Measurements from ENCODE around the gene AANAT. TPM values are rescaled to one million over a fixed set of nuclear protein-coding genes. Genes with fewer than 3 reads are reported as not detected.

AANAT gene
- total RNA-seq, 1 donor from 2014 or later, result not detected

DNA sequence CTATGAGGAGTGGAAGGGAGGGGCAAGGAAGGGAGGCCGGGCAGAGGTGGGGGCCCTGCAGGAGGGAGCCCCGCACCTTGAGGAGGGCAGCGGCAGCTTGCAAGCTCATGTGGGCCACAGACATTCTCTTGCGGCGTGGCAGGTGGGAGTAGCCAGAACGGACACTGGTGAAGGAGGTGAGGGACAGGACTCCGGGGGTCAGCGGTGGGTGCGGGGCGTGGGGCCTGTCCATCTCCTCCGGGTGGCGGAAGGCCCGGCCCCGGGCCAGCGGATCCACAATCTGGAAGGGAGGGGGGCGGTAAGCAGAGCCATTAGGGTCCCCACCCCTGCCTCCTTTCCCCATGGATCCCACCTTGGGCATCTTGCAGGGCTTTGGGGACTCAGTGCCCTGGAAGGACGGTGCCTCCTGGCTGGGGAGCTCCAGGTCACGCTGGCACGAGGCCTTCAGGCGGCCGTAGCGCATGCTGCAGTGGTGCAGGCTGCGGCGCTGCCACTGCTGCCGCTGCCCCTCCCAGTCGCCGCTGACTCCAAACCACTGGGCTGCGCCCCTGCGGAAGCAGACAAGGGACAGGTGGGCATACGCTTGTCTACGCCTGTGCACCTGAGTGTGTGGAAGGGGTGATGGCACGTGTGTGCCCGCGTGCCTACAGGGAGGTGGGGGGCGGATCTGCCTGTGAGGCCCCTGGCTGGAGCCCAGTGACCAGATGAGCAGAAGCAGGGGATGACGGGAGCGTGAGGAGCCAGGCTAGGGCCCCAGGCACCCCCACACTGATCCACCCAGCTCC, 11.5 kb downstream of the AANAT start:
- Mint-ChIP-seq H3K9me3 (ENCODE audit: low read depth) (no peaks in the 10 kb centered on the region), H3K36me3 (ENCODE audit: low read depth) (no peaks in the 10 kb centered on the region), H3K4me3 (ENCODE audit: unreplicated experiment) (no peak overlapping the region), H3K27ac (ENCODE audit: unreplicated experiment) (no peak overlapping the region), H3K4me1 (ENCODE audit: low read depth) (peaks cover 4% of the 10 kb centered on the region), H3K27me3 (ENCODE audit: low read depth) (no peaks in the 10 kb centered on the region)
- no peak for DNase-seq (ENCODE audit: low spot score)
- TF ChIP-seq, protein P1, sequence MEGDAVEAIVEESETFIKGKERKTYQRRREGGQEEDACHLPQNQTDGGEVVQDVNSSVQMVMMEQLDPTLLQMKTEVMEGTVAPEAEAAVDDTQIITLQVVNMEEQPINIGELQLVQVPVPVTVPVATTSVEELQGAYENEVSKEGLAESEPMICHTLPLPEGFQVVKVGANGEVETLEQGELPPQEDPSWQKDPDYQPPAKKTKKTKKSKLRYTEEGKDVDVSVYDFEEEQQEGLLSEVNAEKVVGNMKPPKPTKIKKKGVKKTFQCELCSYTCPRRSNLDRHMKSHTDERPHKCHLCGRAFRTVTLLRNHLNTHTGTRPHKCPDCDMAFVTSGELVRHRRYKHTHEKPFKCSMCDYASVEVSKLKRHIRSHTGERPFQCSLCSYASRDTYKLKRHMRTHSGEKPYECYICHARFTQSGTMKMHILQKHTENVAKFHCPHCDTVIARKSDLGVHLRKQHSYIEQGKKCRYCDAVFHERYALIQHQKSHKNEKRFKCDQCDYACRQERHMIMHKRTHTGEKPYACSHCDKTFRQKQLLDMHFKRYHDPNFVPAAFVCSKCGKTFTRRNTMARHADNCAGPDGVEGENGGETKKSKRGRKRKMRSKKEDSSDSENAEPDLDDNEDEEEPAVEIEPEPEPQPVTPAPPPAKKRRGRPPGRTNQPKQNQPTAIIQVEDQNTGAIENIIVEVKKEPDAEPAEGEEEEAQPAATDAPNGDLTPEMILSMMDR (IDR thresholded peaks at IDR 0.05), result no peak

DNA sequence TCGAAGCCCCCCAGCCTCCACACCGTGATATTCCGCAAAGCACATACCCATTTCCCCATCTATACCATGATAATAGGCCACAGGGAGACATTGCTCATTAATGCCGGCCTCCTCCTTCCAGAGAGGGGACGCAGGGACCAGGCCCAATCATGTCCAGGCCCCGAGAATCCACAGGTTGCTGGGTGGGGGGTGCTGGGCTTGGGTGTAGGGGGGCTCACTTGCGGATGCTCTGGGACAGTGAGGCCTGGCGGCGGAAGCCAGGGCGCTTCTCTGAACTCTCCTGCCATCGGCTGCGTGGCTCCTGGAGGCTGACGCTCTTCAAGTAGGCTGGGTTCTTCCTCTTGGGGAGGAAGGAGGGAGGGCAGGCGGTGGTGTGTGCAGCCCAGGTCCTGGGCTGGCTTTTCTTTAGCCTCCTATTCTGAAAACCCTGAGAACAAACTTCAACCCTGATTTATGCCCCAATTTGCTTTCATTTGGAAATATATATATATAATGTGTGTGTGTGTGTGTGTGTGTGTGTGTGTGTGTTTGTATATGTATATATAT, 12.2 kb downstream of the AANAT start:
- TF ChIP-seq, protein P1 (IDR thresholded peaks at IDR 0.05), result no peak
- H3K4me3 Mint-ChIP-seq (ENCODE audit: unreplicated experiment), result no peak overlapping the region

DNA sequence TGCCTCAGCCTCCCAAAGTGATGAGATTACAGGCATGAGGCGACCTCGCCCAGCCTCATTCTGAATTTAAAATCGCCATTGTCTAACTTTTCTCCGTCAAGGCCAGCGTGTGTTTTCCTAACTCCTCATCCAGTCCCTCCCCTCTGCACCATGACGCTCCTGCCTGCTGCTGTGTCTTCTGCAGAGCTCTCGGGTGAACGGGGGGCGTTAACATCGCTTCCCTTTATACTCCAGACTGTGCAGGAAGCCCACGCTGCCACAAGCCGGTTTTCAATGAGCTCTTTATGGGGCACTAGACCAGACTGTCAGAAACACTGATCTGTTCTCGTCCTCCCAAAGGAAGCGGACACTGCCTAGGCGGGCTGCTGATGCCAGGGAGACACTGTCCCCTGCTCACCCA, 13.2 kb downstream of the AANAT start:
- Mint-ChIP-seq H3K9me3 (ENCODE audit: low read depth) (no peaks in the 10 kb centered on the region), H3K27me3 (ENCODE audit: low read depth) (no peaks in the 10 kb centered on the region), H3K36me3 (ENCODE audit: low read depth) (no peaks in the 10 kb centered on the region), H3K4me1 (ENCODE audit: low read depth) (peaks cover 6% of the 10 kb centered on the region), H3K4me3 (ENCODE audit: unreplicated experiment) (no peak overlapping the region), H3K27ac (ENCODE audit: unreplicated experiment) (no peak overlapping the region)
- DNase-seq (ENCODE audit: low spot score), result no peak
- TF ChIP-seq, protein P1 (IDR thresholded peaks at IDR 0.05), result no peak

More for the DNA sequence above, 12.2 kb downstream of the AANAT start:
- no peaks in the 10 kb centered on the region for H3K9me3 Mint-ChIP-seq (ENCODE audit: low read depth)
- no peak overlapping the region for H3K27ac Mint-ChIP-seq (ENCODE audit: unreplicated experiment)
- H3K4me1 Mint-ChIP-seq (ENCODE audit: low read depth), result peaks cover 4% of the 10 kb centered on the region
- no peaks in the 10 kb centered on the region for H3K27me3 Mint-ChIP-seq (ENCODE audit: low read depth)
- no peak for DNase-seq (ENCODE audit: low spot score)
- H3K36me3 Mint-ChIP-seq (ENCODE audit: low read depth), result no peaks in the 10 kb centered on the region

DNA sequence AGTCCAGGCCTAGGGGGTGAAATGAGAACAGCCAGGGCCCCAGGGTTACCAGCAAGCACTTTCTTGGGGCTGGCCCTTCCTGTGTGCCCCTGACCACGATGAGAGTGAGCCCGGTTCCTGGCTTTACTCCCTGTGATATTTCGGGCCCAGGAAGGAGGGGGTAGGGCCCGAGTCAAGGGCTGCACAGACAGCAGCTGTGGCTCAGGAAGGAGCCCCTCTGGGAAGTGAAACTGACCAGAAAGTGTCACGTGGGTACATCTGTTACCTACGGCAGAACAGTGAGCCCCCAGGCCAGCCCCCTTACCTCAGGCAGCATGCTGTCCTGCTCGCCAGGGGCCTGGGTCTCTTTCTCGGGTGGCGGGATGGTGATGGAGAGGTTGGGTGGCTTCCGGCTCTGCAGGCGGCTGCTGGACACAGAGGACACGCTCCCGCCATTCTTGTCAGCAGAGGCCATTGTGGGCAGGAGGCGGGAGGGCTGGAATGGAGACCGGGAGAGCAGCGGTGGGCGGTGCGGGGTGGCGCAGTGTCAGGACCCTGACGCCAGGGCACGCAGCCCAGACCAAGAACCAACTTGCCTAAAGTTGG, 13.8 kb downstream of the AANAT start:
- Mint-ChIP-seq H3K9me3 (ENCODE audit: low read depth) (no peaks in the 10 kb centered on the region), H3K36me3 (ENCODE audit: low read depth) (no peaks in the 10 kb centered on the region), H3K27ac (ENCODE audit: unreplicated experiment) (no peak overlapping the region), H3K27me3 (ENCODE audit: low read depth) (no peaks in the 10 kb centered on the region), H3K4me1 (ENCODE audit: low read depth) (peaks cover 8% of the 10 kb centered on the region), H3K4me3 (ENCODE audit: unreplicated experiment) (no peak overlapping the region)
- TF ChIP-seq, protein P1 (IDR thresholded peaks at IDR 0.05), result no peak
- no peak for DNase-seq (ENCODE audit: low spot score)

DNA sequence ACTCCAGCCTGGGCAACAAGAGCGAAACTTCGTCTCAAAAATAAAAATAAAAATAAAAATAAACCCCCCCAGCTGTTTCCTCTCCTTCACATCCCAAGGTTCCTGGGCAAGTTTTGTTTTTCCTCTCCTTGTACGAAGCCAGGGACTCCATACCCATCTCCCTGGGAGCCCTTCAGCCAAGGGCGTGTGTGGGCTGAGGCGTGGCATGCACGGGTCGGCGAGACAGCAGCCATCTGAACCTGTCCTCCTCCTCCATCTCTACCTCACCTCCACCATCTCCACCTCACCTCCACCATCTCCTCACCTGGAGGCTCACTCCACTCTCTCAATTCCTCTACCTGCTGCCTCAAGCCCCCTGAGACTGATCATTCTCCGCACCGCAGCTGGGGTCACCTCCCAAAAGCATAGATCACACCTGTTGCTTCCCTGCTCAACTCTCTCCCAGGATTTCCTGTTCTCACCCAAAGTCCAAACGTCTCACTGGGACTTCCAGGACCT, 16.9 kb downstream of the AANAT start:
- Mint-ChIP-seq H3K9me3 (ENCODE audit: low read depth) (no peaks in the 10 kb centered on the region), H3K27me3 (ENCODE audit: low read depth) (no peaks in the 10 kb centered on the region), H3K4me1 (ENCODE audit: low read depth) (peaks cover 8% of the 10 kb centered on the region), H3K4me3 (ENCODE audit: unreplicated experiment) (no peak overlapping the region), H3K27ac (ENCODE audit: unreplicated experiment) (no peak overlapping the region), H3K36me3 (ENCODE audit: low read depth) (no peaks in the 10 kb centered on the region)
- TF ChIP-seq, protein P1 (IDR thresholded peaks at IDR 0.05), result no peak
- no peak for DNase-seq (ENCODE audit: low spot score)
